ENCODE results near the gene MUC5B.

Gene MUC5B

DNA sequence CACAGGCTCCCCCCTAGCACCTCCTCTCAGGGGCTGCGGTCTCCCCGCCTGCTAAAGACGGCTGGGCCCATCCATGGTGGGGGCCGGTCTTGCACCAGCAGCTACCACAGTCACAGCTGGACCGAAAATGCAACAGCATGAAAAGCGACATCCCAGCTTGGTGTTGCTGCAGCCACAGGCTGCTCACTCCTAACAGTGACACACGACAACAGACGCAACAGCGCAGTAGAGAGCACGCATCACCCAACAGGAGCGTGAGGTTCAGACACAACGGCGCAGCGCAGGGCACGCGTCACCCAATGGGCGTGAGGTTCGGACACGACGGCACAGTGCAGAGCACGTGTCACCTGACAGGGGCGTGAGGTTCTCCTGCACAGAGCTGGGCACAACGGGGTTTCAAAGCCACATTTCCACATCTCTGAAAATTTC, 62.5 kb downstream of the MUC5B start:
- DNase-seq (ENCODE audit: low read depth), result no peak

DNA sequence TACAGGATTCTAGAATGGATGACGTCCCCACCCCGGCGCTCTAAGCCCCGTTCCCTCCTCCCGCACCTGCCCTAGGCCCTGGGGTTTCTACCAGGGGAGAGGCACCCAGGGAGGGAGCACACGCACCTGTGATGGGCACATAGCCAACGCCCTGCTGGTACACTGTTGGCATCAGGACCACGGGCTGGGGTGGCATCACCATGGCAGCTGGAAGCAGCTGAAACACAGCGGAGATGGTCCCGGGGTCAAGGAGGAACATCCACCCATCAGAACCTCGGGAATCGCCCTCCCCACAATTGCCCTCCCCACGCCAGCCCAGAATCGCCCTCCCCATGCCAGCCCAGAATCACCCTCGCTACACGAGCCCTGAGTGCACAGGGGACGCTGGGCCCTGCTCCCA, 63.0 kb downstream of the MUC5B start:
- DNase-seq (ENCODE audit: low read depth), result no peak

DNA sequence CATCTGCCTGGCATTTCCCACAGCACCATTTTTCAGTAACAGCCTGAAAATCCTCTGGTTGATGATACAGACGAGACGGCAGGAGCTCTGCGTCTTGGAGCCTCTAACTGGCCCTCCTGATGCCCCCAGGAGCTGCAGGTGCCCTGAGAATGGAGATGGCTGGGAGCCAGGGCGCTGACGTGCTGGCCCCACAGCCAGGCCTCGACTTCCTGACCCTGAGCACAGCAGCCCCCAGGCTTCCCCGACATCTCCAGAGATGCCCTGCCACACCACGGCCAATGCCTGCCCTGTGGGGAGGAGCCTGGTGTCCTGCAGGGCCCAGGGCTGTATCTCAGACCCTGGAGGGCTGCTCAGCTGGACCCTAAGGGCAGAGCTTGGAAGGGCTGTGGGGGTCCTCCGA, 65.1 kb downstream of the MUC5B start:
- DNase-seq (ENCODE audit: low read depth), result no peak

DNA sequence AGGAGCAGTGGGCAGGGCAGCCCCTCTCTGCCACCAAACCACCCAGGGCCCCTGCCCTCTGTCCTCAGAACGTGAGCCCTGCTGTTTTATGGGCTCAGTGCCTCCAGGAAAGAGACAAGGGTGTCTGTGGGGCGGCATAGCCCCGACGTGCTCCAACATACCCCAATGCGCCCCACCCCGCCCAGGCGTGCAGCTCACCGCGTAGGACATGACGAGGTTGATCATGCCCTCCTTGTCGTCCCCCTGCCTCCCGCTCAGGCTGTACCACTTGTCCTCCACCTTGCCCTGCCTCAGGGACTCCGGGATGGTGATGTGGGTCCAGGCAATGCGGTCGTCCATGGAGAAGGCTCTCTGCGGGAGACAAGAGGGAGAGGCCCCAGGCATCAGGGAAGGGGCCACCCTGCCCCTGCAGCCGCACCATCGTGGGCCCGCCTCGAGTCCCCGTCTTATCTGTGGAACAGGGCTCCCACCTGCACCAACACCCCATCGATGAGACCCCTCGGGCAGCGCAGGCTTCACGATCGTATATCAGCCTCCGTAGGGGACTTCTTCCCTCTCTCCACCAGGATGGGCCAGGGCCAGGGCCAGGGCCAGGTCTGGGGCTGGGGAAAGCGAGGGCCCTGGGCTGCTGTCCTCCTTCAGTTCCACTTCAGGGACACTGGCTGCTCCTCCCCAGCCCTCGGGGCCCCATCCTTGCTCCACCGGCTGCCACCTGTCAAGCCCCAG, 65.7 kb downstream of the MUC5B start:
- DNase-seq (ENCODE audit: low read depth), result no peak

DNA sequence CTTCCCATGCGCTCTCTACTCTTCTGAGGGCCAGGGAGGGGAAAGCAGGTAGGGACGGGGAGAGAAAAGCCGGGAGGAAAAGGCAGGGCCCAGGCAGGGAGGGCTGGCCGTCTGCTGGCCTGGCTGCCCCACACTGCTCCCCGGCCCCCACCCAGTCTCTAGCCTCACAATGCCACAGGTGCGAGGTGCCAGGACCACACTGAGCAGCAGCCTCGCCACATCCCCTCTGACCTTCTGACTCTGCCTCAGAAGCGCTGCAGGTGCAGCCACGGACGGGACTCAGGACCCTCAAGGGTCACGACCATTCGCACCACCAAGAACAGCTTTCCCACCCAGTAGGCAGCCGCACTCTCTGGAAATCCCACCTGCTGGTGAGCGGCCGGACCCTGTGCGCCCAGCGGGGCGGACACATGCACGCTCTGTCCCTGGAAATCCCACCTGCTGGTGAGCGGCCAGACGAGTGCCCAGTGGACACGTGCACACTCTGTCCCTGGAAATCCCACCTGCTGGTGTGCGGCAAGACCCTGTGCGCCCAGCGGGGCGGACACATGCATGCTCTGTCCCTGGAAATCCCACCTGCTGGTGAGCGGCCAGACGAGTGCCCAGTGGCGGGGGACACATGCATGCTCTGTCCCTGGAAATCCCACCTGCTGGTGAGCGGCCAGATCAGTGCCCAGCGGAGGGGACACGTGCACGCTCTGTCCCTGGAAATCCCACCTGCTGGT, 66.5 kb downstream of the MUC5B start:
- no peak for DNase-seq (ENCODE audit: low read depth)

DNA sequence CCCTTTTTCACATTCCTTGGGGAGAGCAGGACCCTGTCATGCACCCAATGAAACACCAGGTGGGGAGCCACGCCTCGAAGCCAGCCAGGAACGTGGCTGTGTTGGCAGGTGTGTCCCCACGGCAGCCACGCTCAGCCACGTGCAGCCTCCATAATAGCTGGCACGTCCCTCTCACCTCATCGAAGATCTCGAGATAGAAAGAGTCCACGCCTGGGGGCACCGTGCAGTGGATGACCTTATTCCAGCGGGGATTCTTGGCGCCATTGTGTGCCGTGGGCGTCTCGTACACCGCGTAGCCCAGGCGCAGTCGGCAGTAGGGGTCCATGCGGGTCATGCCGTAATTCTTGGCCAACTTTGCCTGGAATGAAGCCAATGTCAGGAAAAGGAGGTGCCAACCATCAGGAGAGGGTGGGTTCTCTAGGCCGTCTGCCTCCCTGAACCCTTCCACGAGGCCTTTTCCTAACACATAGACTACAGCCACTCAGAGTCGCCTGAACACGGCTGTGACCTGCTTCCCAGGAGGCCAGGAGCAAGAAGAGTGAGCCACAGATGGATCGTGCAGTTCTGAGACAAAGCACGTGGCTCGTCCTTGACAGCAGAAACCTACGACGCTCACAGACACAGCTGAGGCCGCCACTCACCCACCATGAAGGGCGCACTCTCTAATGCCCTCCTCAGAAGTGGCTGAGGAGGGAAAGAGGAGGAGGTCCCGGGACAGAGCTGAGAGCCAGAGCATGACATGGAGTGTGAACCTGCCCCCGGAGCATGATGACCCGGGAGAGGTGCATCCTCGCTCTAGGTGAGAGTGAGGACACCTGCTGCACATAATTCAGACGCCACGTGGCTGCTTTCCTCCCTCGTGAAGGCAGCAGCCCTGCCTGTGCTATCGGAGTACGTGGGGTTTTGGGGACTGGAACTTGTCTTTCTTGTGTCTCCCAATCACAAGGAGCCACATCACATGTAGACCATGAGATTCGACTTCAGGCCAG, 67.5 kb downstream of the MUC5B start:
- no peak for DNase-seq (ENCODE audit: low read depth)

DNA sequence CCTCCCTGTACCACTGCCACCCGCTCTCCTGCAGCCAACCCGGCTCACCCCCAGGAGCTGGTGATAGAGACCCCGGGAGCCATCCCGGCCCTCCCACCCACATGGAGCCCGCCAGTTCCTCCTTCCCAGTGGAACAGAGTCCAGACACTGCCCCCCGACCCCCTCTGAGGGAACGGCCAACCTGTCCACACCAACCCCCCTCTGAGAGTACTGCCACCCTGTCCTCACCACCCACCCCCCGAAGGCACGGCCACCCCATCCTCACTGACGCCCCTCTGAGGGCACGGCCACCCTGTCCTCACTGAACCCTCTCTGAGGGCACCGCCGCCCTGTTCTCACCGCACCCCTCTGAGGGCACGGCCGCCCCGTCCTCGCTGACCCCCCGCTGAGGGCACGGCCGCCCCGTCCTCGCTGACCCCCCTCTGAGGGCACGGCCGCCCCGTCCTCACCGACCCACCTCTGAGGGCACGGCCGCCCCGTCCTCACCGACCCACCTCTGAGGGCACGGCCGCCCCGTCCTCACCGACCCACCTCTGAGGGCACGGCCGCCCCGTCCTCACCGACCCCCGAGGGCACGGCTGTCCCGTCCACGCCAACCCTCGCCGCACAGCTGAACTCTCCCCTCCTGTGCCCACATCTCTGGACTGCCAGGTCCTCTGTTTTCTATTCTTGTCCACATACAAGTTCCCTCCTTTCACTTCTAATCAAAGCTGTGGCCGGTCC, 68.6 kb downstream of the MUC5B start:
- DNase-seq (ENCODE audit: low read depth), result no peak

DNA sequence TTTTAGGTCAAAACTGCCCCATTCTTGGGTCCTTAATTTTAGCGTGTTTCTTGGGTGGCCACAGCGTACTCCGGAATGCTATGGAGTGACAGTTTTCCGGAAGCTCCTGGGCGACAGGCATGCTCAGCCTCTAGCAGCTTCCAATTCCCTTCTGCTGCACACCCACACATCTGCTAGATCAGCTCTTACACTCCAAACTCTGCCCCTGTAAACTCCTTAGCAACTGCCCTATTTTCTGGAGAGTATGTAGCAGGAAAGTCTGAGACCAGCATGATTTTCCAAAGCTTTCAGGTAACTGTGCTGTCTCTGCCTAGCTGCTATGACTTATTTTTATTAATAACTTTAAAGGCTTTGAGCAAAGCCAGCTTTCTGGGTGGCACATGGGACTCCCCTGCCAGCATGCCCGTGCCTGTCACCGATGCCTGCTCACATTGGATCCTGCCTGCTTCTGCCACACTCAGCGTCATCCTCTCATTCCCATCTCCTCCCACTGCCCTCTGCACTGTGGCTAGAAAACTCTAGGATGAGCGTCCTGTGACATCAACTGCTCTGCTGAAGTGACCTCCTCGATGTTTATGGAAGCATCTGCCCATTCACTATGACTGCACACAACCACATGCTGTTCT, 69.3 kb downstream of the MUC5B start:
- DNase-seq (ENCODE audit: low read depth), result no peak

DNA sequence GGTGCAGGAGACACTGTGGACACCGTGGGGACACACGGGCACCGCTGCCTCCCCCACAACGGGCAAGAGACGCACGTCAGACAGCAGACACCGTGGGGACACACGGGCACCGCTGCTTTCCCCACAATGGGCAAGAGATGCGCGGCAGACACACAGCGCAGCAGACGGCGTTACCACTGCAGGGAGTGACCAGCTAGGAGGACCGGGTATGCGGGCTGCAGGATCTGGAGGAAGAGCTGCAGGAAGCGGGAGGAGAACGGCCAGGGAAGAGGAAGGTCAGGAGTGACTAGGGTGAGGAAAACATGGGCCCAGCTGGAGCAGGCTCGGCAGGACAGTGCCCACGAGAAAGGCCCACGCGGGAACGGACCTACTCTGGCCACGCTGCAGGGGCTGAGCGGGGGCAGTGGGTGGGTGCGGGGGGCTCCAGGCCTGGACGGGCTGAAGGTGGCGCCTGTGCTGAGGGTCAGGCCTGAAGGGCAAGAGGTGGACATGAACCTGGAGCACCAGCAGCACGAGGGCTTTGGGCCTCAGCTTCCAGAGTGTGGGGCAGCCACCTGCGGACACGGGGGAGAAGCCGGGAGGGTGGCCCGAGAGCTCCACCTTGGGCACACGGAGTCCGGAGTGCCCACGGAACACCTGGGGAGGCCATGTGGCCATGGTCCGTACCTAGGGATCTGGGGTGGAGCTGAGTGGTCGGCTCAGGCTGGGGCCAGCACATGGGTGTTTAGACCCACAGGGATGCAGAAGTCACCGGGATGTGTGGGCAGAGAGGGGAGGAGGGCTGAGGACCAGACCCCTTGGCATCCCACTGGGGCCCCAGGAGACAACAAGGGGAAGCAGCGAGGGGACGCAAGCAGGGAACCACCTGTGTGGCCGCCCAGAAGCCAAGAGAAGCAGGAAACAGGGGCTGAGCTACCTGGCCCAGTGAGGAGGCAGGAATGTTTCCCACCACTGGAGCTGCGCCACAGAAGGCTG, 70.1 kb downstream of the MUC5B start:
- no peak for DNase-seq (ENCODE audit: low read depth)

DNA sequence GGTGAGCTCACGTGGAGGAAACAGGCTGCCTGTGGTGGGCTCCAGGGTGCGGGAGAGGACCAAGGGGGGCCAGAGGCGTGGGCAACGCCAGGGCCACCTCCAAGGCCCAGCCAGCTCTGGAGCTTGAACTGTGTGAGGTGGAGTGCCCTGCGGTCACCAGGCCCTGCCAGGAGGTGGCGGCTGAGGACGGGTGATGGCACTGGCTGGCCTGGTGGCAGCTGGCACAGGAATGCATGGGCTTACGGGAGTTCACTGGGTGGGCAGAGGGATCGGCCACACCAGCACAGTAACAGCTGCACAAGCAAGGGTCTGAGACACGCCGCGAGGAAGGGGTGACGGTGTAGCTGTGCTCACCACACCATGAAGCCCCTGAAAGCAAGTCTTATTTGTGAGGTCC, 70.8 kb downstream of the MUC5B start:
- DNase-seq (ENCODE audit: low read depth), result no peak

DNA sequence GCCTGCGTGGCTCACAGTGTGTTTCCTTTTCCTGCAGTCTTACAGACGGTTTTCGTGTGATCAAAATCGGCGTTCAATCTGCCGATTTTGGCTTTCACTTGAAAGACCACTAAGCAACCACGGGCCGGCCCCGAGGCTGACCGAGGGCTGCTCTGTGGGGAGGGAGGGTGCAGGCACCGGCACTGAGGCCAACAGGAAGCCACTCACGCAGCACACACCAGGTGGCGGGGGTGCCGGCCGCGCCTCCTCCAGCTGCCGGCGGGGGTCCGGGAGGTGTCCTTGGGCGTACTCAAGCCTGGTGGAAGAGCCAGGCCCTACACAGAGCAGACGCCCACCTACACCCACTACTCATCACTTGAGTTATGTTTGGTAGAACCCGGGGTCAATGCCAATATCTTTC, 72.2 kb downstream of the MUC5B start:
- DNase-seq (ENCODE audit: low read depth), result no peak

DNA sequence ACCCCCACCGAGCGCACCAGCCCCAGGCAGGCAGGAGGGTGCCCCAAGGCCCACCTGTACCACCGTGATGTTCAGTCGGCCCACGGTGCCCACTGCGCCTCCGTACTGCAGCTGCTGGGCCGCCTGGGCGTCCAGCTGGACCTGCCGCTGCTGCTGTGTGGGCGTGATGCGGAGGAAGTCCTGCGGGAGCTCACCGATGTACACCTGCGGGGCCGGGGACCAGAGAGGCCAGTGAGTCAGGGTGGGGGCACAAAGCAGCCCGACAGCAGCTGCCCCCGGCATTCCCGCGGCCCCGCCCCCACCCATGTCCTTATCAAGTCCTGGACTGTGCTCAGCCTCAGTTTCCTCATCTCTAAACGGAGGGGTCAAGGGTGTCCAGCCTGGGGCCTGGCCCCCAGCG, 72.7 kb downstream of the MUC5B start:
- DNase-seq (ENCODE audit: low read depth), result no peak

DNA sequence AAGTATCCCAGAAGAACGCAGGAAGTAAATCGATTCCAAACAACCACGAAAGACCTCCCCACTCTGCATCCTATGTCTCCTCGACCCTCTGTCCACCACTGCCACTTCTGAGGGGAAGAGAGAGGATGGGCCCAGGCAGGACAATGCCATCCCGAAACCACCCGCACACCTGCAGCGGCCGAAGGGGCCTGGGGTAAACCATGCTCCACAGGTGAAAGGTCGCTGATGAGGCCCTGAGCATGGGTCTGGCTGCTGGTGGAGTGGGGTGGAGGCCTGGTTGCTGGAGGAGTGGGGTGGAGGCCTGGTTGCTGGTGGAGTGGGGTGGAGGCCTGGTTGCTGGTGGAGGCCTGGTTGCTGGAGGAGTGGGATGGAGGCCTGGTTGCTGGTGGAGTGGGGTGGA, 73.4 kb downstream of the MUC5B start:
- DNase-seq (ENCODE audit: low read depth), result no peak

DNA sequence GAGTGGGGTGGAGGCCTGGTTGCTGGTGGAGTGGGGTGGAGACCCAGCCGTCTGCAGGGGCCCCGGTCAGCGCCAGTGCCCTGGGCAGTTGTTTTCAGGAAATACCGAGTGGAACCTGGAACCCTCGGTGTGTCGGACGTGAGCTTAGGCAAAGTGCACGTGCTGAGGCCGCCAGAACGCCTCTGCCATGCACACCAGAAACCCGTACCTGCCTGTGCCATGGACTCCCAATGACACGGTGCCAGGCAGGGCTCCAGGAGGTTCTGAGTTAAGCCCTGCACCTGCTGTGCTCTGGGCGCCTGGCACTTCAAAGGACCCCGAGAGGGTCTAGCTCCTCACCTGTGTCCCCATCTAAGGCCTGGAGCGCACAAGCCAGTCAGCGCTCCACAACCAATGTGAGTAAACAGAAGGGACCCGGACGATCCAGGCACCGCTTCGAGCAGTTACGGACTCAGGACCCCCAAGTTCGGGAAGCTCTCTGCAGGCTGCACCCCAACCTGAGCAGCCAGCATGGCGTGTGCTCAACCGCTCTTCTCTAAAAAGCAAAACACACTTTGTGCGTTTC, 74.2 kb downstream of the MUC5B start:
- no peak for DNase-seq (ENCODE audit: low read depth)

DNA sequence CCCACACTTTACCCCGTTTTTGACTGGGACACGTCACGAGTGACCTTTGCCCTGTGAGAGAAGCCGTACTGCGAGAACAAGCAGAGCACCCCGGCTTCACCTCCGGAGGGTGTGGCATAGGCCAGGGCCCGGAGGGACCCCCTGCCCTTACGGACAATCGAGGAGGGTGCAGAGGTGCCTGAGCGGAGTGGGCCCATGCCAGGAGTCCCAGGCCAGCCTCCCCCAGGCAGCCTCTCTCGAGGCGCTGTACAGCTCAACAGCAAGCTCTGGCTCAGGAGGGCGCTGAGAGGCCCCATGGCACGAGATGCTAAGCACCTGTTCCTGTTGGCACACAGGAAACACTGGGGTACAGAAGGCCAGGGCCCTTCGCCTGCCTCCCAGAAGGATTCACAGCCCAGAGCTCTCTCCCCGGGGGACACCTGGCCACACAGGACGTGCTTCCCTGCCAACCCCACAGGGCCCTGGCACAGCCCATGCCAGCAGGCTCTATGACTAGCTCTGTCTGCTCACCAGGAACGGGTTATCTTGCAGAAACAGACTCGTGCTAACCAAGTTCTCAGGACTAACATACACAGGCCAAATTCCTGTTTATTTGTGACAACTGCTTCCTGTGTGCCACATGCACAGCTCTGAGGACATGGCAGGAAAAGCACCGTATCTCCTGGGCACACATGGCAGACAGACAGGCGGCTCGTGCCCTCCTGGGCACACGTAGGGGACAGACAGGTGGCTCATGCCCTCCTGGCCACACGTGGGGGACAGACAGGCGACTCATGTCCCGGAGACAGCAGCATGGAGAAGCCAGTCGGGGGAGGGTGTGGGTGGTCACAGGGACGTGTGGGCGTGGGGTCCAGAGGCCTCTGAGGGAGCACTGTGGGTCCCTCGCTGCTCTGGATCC, 75.0 kb downstream of the MUC5B start:
- no peak for DNase-seq (ENCODE audit: low read depth)

DNA sequence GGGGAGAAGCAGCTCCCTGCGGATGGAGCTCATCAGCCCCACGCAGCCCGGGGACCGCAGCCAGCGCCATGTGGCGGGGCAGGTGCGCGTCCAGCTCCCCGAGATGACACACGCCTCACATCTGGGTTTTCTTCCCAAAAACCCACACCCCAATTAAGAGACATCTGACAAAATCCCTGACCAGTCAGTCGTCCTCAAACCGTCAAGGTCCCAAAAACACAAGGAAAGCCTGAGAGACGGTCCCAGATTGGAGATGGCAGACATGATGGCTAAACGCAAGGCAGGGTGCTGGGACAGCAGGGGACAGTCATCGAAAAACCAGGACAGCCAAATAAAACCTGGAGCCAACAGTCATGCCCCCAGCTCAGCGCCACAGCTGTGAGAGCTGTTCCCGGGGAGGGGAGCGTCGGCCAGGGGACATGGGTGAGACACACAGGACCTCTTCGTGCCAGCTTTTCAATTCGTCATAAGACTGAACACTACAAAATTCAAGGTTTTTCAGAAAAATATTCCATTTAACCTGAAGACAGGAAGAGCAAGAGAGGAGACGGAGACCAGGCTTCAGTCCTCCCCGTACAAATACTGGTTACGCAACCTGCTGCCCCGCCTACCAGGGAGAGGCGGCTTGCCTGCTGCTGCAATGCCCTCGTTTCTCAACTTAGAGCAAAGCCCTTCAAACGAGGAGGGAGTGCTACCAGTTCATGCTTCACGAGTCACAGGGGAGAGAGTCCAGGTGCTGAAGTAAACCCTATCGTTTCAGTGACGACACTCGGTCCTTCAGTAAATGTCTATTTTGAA, 76.0 kb downstream of the MUC5B start:
- DNase-seq (ENCODE audit: low read depth), result no peak

DNA sequence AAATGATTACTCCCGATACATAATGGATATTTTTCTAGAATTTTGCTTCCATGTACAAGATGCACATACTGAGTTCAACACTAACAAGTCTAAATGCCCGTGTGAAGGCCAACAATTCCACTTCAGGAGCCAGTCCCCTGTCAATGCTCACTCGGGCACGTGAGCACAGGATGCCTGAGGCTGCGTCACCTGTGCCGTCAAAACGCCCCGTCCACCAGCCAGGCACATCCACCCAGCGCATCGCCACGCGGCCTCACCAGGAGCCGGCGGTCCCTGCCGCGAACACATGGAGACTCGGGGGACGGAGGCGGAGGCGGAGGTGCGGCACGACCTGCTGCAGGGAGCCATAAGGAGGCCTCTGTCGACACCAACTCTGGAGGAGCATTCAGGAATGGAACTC, 76.8 kb downstream of the MUC5B start:
- DNase-seq (ENCODE audit: low read depth), result no peak

DNA sequence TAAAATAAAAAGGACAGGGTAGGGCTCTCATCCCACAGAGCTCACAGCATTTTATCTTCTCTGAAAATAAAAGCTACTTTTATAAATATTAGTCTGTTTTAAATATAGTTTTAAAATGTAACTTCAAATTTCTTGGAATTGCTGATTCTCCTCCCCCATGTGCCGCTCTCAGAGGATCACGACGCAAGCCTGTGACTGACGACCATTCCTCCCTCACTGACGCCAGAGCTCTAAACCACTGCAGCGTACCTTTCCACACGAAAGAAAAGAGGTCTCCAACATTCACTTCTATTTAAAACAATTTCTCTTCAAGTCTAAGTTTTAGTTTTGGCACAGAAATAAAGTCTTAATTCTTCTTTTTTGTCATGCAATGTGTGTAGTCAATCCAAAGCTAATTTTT, 77.3 kb downstream of the MUC5B start:
- DNase-seq (ENCODE audit: low read depth), result no peak
